GM19193 (cell line): ENCODE data around the gene DLK2.

Experiments
- POLR2A ChIP-seq: IDR thresholded peaks from 4 replicates; pipeline ENCODE4 v1.6.1; 2011; ENCODE audit not compliant: insufficient read depth, insufficient read length; ENCODE audit errors: extremely low read depth

Gene DLK2

DNA sequence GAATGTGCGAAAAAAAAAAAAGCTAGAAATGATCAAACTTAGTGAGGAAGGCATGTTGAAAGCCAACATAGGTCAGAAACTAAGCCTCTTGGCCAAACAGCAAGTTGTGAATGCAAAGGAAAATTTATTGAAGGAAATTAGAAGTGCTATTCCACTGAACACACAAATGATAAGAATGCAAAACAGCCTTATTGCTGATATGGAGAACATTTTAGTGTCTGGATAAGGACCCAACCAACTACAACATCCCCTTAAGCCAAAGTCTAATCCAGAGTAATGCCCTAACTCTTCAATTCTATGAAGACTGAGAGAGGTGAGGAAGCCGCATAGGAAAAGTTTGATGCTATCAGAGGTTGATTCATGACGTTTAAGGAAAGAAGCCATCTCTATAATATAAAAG, 33.5 kb downstream of the DLK2 start:
- no peak for TF ChIP-seq POLR2A

DNA sequence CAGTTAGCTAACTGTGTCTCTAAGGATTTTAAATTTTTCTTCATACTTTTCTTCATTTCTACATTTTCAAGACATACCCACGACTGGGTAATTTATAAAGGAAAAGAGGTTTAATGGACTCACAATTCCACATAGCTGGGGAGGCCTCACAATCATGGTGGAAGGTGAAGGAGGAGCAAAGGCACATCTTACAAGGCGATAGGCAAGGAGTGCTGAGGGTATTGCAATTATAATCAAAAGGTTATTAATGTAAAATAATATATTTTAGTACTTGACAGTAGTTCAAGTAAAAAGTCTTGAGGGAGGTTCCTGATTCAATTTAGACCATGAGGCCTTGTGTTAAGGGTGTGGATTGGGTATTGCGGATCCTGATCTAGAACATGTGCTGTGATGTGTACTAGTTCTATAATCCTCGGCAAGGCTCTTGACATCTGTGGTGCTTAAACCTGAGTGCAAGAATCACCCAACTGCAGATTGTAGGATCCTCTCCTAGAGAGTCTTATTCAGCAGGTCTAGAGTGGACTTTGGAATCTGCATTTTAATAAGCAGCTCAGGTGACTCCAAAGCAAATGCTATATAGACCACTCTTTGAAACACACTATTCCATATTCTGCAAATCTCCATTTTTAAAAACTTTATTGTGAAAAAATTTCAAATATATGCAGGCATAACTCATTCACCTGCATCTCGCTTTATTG, 35.2 kb downstream of the DLK2 start:
- no peak for TF ChIP-seq POLR2A

DNA sequence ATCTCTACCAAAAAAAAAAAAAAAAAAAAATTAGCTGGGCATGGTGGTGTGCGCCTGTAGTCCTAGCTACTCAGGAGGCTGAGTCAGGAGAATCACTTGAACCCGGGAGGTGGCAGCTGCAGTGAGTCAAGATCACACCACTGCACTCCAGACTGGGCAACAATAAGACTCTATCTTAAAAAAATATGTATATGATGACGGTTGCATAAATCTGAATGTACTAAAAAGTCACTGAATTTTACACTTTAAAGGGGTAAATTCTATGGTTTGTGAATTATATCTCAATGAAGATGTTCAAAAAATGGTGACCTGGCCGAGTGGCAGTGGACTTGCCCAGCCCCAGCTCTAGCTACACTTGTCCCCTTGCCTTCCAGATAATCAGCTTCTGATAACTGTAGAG, 38.4 kb downstream of the DLK2 start:
- TF ChIP-seq POLR2A = no peak

DNA sequence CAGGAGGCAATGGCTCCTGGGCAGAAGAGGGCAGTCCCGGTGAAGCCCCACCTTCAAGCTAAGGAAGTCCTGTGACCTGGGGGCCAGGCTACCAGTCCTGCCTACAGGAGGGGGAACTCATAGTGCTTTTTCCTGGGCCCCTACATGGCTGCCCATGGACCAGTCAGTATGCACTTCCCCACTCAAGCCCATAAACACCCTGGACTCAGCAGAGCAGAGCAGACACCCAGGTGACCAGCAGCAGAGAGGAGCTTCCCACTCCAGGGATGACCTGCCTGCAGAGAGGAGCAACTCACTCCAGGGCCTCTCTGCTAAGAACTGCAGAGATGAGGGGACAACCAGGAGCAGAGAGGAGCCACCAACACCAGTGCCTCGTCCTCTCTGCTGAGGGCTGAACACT, 42.3 kb downstream of the DLK2 start:
- no peak for TF ChIP-seq POLR2A

DNA sequence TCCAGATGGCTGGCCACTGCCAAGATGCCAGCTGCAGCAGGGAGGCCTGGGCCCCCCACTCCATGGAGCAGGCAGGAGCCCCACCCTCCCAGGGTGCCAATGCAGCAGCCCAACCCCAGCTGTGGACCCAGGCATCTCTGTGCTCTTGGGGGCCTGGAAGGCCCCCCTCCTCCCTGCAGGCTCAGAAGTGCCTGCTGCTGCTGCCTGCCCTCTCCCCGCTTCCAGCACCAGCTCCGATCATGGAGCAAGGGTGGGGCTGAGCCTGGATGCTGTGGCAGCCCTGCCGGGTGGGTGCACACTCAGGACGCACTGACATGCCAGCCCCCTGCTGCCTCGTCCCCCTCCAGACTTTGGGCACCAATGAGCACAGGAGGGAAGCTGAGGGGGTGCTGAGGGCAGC, 42.8 kb downstream of the DLK2 start:
- TF ChIP-seq POLR2A = no peak

DNA sequence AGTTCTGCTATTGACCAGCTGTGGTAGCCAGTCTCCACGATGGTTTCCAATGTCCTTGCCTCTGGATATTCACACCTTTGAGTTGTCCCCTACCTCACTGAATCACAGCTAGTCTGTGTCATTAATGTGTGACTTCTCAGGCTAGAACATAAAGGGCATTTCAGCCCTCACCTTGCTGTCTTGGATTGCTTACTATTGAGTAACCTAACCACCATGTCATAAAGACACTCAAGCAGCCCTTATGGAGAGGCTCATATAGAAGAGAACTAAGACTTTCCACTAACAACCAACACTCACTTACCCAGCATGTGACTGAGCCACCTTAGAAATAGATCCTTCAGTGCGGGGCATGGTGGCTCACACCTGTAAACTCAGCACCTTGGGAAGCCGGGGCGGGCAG, 47.1 kb downstream of the DLK2 start:
- TF ChIP-seq POLR2A = no peak

DNA sequence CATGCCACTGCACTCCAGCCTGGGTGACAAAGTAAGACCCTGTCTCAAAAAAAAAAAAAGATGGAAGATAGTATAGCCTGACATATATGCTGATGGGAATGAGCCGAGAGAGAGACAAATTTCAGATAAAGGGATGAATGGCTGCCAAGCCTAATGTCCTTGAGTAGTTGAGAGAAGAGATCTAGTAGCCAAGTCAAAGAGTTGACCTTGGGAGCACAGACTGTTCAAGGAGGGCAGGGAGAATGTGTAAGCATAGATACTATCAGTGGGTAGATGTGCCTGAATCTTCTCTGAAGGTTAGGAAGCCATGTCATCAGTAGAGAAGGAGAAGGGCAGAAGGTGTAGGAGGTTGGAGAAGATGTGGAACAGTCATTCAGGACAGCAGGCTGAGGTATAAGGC, 48.1 kb downstream of the DLK2 start:
- no peak for TF ChIP-seq POLR2A

DNA sequence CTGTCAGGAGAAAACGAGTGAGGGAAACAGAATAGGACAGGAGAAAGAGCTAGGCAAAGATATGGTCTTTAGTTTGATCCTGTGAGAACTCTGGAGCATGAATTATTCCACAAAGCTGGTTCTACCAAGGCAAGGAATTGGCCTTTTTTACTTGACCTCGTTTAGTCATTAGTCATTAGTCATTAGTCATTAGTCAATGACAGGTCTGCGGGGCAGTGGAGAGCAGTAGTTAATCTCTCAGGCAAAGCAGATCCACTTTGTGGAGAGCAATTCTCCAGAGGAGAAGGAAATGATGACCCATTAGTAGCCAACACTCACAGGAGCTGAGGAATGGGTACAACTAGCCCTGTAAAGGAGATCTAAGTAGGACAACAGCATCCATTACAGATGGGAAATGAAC, 50.0 kb downstream of the DLK2 start:
- TF ChIP-seq POLR2A = no peak

DNA sequence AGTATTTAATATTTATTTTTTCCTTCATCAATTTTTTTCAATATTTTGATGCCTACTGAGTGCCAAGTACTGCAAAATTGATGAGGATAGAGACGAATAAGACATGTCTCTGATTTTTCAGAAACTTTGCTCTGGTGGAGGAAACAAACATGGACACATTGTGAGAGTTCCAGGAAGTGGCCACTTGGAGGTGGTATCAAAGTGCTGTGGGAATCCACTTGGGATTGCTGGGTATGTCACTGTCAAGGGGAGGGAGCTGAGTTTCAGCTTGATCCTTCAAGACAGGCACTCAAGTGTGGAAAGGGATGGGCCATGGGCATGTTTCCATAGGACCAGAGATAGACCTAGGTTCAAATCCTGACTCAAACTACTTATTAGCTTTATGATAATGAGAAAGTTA, 52.5 kb downstream of the DLK2 start:
- no peak for TF ChIP-seq POLR2A

DNA sequence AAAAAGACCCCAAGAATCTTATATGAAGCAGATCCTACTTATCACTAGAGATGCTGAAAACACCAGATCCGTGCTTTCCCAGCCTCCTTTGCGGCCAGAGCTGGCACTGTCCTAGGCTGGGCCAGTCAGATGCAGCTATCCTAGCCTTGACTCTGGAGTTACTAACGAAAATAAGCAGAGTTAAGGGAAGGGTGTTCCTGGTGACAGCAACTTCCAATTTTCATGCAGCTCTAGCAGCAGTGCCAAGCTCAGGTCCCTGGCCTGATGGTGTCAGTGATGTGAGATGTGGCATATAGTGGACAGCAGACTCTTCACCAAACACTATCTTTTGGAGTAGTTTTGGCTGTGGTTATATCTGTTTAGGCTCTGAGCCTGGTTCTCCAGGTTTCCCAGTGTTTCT, 53.6 kb downstream of the DLK2 start:
- no peak for TF ChIP-seq POLR2A
